ENCODE data around the gene PTH2.
"Not testable (repeated sequence)": the region's sequence is repeated elsewhere in the genome, so short reads cannot be mapped to it uniquely, and the experiment has no call there.

The PTH2 gene

GRCh38 chr19:49423071-49423984, at the start of gene PTH2:
TSS of gene PTH2 (minus strand) at chr19:49423441. CDS start at chr19:49423339, 102 bp downstream.
- no peak for DNase-seq

- DNase-seq, result no peak
Observed at GRCh38 chr19:49472936-49473335, 49.7 kb upstream of the PTH2 start.

DNA sequence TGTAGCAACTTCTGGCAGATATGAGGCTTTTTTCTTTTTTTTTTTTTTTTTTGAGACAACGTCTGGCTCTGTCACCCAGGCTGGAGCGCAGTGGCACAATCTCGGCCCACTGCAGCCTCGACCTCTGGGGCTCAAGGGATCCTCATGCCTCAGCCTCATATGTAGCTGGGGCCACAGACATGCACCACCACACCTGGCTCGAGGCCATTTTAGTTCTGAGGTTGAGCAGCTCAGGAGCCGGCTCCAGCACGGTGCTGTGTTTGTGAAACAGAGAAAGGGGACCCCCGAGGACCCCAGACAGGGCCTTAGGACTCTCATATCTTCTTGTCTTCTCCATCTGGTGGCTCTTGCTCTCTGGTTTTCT, 47.4 kb upstream of the PTH2 start:
- no peak for DNase-seq

- peak; percentile 76 for DNase-seq
Observed at GRCh38 chr19:49469828-49470614, 46.8 kb upstream of the PTH2 start.

GRCh38 chr19:49468746-49469447, 45.7 kb upstream of the PTH2 start:
- DNase-seq, result peak; percentile 93

- no peak for DNase-seq
Observed at GRCh38 chr19:49468199-49468598, 45.0 kb upstream of the PTH2 start.

DNA sequence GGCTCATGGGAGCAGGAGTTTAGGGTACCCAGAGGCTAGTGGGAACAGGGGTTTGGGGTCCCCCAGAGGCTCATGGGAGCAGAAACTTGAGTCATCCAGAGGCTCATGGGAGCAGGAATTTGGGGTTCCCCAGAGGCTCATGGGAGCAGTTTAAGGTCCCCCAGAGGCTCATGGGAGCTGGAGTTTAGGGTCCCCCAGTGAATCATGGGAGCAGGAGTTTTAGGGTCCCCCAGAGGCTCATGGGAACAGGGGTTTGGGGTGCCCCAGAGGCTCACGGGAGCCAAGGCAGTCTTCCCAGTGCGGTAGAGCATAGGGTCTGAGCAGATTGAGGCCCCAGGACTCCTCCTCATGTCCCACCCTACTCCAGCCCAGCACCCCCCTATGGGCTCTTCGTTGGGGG, 42.1 kb upstream of the PTH2 start:
- DNase-seq, result no peak

GRCh38 chr19:49463960-49464740, 40.9 kb upstream of the PTH2 start:
- DNase-seq, result no peak

DNA sequence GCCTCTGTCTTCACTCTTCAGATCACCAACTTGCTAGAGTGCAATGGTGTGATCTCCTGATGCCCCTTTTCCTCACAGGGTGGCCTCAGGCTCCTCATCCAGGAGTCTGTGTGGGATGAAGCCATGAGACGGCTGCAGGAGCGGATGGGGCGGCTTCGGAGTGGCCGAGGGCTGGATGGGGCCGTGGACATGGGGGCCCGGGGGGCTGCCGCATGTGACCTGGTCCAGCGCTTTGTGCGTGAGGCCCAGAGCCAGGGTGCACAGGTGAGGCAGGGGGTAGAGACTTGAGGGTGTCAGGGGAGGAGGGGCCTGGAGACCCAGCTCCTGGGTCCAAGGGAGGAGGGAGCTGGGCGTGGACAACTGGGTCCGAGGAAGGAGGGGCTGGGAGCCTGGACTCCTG, 39.3 kb upstream of the PTH2 start:
- DNase-seq, result no peak

GRCh38 chr19:49461656-49462055, 38.4 kb upstream of the PTH2 start:
- DNase-seq, result no peak

DNA sequence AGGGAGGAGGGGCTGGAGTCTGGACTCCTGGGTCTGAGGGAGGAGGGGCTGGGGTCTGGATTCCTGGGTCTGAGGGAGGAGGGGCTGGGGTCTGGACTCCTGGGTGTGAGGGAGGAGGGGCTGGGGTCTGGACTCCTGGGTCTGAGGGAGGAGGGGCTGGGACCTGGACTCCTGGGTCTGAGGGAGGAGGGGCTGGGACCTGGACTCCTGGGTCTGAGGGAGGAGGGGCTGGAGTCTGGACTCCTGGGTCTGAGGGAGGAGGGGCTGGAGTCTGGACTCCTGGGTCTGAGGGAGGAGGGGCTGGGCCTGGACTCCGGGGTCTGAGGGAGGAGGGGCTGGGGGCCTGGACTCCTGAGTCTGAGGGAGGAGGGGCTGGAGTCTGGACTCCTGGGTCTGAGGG, 37.9 kb upstream of the PTH2 start:
- not testable (repeated sequence) for DNase-seq

- no peak for DNase-seq
Observed at GRCh38 chr19:49459388-49459787, 36.1 kb upstream of the PTH2 start.

- DNase-seq, result no peak
Observed at GRCh38 chr19:49458567-49458903, 35.3 kb upstream of the PTH2 start.

GRCh38 chr19:49456326-49456725, 33.1 kb upstream of the PTH2 start:
- no peak for DNase-seq

- DNase-seq, result no peak
Observed at GRCh38 chr19:49455773-49456172, 32.5 kb upstream of the PTH2 start.

GRCh38 chr19:49453757-49454240, 30.6 kb upstream of the PTH2 start:
- no peak for DNase-seq

- peak; percentile 94 for DNase-seq
Observed at GRCh38 chr19:49453013-49453756, 29.9 kb upstream of the PTH2 start, which contains the start of gene ALDH16A1. TSS of gene ALDH16A1 (plus strand) at chr19:49453225. CDS start at chr19:49453332, 107 bp downstream.

GRCh38 chr19:49451430-49452181, 28.4 kb upstream of the PTH2 start, which contains the start of gene PIH1D1:
TSS of gene PIH1D1 (minus strand) at chr19:49451814. CDS start at chr19:49451574, 240 bp downstream.
- DNase-seq, result peak; percentile 99

GRCh38 chr19:49450405-49450804, 27.2 kb upstream of the PTH2 start:
- DNase-seq, result no peak

DNA sequence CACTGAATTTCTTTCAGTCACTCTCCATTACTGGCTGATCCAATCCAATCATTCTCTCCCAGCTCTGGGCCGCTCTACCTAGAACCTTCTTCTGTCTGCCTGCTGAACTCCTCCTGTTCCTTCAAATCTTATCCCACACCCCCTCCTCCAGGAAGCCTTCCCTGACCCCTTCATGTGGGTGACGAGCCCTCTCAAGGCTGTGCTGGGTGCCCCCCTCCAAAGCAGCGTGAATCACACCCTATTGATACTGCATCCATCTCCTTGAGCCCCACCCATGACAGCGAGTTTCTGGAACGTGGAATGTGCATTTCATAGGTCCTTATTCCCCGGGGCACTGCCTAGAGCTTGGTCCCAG, 25.2 kb upstream of the PTH2 start:
- no peak for DNase-seq
